ENCODE data around the gene TUBB1. TPM values are rescaled to one million over a fixed set of nuclear protein-coding genes. Genes with fewer than 3 reads are reported as not detected.
A peak's percentile ranks its signal among the peaks of the same experiment; 100 is the strongest.

Gene TUBB1
- total and polyA plus RNA-seq, 11 donors = 0.07 to 0.64 (median 0.22) TPM; not detected in 1

DNA sequence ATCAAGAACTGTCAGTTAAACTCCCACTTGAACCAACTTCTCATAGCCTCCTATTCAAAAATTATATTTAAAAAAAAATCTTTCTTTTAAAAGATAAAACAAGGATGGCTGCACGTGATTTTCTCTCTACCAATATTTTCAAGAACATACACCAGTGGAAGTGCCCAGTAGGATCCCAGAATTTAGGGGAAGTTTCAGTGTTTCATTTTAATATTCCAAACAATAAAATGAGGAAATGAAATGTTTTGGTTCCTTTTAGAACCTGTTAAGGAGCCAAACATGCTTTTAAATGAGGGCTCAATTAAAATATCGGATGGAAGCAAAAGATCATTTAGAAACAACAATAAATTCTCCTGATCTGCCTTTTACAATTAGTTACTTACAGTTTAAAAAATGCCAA, 49.8 kb downstream of the TUBB1 start:
- Histone ChIP-seq H3K4me1 (peaks cover 0 to 16% (median 5%) of the 10 kb centered on the region in 12 donors), H3K36me3 (no peaks in the 10 kb centered on the region), H3K9me3 (no peaks in the 10 kb centered on the region), H3K27me3 (no peaks in the 10 kb centered on the region), H3K27ac (no peak overlapping the region), H3K4me3 (no peak overlapping the region)
- ATAC-seq (no peak), DNase-seq (no peak)
- intact Hi-C loops (cut with DNase I) = no loop called here
- no peak for TF ChIP-seq POLR2A (IDR thresholded peaks at IDR 0.05)
- TF ChIP-seq, protein P1, sequence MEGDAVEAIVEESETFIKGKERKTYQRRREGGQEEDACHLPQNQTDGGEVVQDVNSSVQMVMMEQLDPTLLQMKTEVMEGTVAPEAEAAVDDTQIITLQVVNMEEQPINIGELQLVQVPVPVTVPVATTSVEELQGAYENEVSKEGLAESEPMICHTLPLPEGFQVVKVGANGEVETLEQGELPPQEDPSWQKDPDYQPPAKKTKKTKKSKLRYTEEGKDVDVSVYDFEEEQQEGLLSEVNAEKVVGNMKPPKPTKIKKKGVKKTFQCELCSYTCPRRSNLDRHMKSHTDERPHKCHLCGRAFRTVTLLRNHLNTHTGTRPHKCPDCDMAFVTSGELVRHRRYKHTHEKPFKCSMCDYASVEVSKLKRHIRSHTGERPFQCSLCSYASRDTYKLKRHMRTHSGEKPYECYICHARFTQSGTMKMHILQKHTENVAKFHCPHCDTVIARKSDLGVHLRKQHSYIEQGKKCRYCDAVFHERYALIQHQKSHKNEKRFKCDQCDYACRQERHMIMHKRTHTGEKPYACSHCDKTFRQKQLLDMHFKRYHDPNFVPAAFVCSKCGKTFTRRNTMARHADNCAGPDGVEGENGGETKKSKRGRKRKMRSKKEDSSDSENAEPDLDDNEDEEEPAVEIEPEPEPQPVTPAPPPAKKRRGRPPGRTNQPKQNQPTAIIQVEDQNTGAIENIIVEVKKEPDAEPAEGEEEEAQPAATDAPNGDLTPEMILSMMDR (IDR thresholded peaks at IDR 0.05) = no peak
- 27 to 77% (median 46%) methylated on average over 2 of the region's 2 CpGs for WGBS, 4 donors

DNA sequence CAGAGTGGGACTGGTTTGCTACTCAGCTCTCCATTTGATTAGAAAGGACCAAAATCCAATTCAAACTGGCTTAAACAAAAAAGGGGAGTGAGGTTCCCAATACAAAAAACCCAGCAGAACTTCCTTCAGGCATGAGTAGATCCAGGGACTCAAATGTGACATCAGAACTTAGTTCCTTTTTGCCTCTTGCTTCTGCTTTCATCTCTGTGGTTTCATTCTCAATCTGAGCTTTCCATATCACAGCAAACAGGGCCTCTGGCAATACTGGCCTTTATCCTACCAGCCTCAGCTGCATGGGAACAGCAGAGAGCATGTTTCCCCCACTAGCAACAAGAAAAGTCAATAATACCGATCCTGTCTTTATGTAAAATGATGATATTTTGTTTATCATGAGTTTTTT, 52.0 kb downstream of the TUBB1 start:
- no peaks in the 10 kb centered on the region for H3K9me3 ChIP-seq
- intact Hi-C loops (cut with DNase I) = no loop called here
- H3K4me1 ChIP-seq = peaks cover 0 to 14% (median 0%) of the 10 kb centered on the region in 12 donors
- H3K4me3 ChIP-seq = no peak overlapping the region
- TF ChIP-seq, protein P1 (IDR thresholded peaks at IDR 0.05) = no peak
- no peak for TF ChIP-seq POLR2A (IDR thresholded peaks at IDR 0.05)
- H3K36me3 ChIP-seq = no peaks in the 10 kb centered on the region
- 91 to 98% (median 93%) methylated on average over 1 of the region's 1 CpG for WGBS, 4 donors
- no peak for DNase-seq
- ATAC-seq = no peak
- peak overlapping the region in 1 of 12 donors; percentile 69 for H3K27ac ChIP-seq
- peaks cover 0 to 9% (median 4%) of the 10 kb centered on the region in 9 donors for H3K27me3 ChIP-seq

DNA sequence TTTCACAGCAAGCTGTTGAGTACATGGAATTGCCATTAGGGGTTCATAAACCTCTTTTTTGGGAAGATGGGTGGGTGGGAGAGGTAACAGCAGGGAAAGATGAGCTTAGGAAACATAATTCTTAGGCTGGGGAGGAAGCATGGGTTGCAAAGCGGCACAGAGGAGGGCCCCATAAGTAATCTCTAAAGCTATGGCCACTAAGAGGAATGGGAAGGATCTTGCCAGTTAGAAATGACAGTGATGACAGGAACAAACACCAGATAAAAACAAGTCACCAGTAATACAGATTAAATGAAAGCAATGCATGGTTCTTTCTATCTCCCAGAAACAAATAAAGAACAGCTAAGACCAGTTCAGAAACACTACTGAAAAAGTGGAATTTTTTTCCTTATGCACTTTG, 54.4 kb downstream of the TUBB1 start:
- ATAC-seq (peak in 1 of 4 donors; percentile 51), DNase-seq (no peak)
- Histone ChIP-seq H3K4me3 (no peak overlapping the region), H3K27me3 (peaks cover 0 to 23% (median 4%) of the 10 kb centered on the region in 9 donors), H3K27ac (no peak overlapping the region), H3K4me1 (peaks cover 0 to 14% (median 0%) of the 10 kb centered on the region in 12 donors), H3K36me3 (no peaks in the 10 kb centered on the region), H3K9me3 (no peaks in the 10 kb centered on the region)
- WGBS, 4 donors = 48 to 63% (median 58%) methylated on average over 1 of the region's 1 CpG
- TF ChIP-seq, protein P1 (IDR thresholded peaks at IDR 0.05) = no peak
- TF ChIP-seq POLR2A (IDR thresholded peaks at IDR 0.05) = no peak
- intact Hi-C loops (cut with DNase I) = no loop called here

DNA sequence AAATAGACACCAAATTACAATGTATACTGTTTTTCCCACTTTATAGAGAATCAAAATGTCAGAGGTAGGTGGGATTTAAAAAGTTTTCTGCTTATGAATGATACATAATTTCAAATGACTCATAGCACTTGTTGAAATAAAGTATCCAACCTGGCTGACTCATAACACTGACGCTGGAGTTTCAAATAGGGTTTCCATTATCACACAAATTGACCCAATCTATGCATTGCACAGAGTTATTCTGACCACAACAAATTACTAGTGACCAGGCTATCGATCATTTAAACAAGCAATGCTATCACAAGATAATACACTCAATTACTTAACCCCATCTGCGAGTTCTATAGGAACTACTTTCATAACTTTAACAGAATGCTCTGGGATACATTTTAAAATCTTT, 55.2 kb downstream of the TUBB1 start:
- WGBS, 4 donors = 41 to 71% (median 57%) methylated on average over 3 of the region's 3 CpGs
- ATAC-seq = no peak
- H3K4me1 ChIP-seq = peaks cover 0 to 14% (median 0%) of the 10 kb centered on the region in 12 donors
- no peak overlapping the region for H3K27ac ChIP-seq
- H3K27me3 ChIP-seq = peaks cover 0 to 23% (median 4%) of the 10 kb centered on the region in 9 donors
- DNase-seq = no peak
- no peak for TF ChIP-seq POLR2A (IDR thresholded peaks at IDR 0.05)
- TF ChIP-seq, protein P1 (IDR thresholded peaks at IDR 0.05) = no peak
- no peaks in the 10 kb centered on the region for H3K36me3 ChIP-seq
- intact Hi-C loops (cut with DNase I) = no loop called here
- H3K9me3 ChIP-seq = no peaks in the 10 kb centered on the region
- no peak overlapping the region for H3K4me3 ChIP-seq
